OCI-LY1 (cell line): ENCODE measurements around the gene TCF7.

Source experiments
- EZH2 ChIP-seq: fragments of 200-600 bp; sonication (generic), shearing (Covaris generic); IDR thresholded peaks from 2 replicates; pipeline ENCODE4 v1.8.0; 2017; ENCODE audit warnings: borderline replicate concordance, mixed run types, mild to moderate bottlenecking, antibody characterized with exemption, low read length, moderate library complexity, mixed read lengths
- TF ChIP-seq, protein P1 (sequence below): fragments of 200-600 bp; sonication (generic), shearing (Covaris generic); IDR thresholded peaks from 2 replicates; pipeline ENCODE4 v1.5.1; 2017; ENCODE audit warnings: mild to moderate bottlenecking, antibody characterized with exemption, low read length, moderate library complexity, mixed read lengths

GRCh38 chr5:134114886-134115805, 665 bp downstream of the TCF7 start:
- TF ChIP-seq, protein P1, sequence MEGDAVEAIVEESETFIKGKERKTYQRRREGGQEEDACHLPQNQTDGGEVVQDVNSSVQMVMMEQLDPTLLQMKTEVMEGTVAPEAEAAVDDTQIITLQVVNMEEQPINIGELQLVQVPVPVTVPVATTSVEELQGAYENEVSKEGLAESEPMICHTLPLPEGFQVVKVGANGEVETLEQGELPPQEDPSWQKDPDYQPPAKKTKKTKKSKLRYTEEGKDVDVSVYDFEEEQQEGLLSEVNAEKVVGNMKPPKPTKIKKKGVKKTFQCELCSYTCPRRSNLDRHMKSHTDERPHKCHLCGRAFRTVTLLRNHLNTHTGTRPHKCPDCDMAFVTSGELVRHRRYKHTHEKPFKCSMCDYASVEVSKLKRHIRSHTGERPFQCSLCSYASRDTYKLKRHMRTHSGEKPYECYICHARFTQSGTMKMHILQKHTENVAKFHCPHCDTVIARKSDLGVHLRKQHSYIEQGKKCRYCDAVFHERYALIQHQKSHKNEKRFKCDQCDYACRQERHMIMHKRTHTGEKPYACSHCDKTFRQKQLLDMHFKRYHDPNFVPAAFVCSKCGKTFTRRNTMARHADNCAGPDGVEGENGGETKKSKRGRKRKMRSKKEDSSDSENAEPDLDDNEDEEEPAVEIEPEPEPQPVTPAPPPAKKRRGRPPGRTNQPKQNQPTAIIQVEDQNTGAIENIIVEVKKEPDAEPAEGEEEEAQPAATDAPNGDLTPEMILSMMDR = no peak
- TF ChIP-seq EZH2 = no peak
